Lung (tissue), 12 donors: ENCODE measurements around the gene RAB3C. TPM values are rescaled to one million over a fixed set of nuclear protein-coding genes. Genes with fewer than 3 reads are reported as not detected.

ENCODE experiments used
- ATAC-seq: fragments of 200-7000 bp; cut with Tn5 transposase; one replicate; pipeline ENCODE4 v1.9.1; 2020; ENCODE audit warnings: moderate number of reproducible peaks; ENCODE audit not compliant: insufficient read depth, low FRiP score
- DNase-seq, 3 donors: peaks; one replicate each; pipeline ENCODE4 v3.0.0-alpha.2; 2013 to 2017
- H3K27ac ChIP-seq, 2 donors: one replicate each; pipeline ENCODE4 v1.5.1; 2013; ENCODE audit warnings: mild to moderate bottlenecking in 2 of 2, moderate library complexity in 2 of 2, control low read depth in 1 of 2, inconsistent platforms in 1 of 2, low read depth in 1 of 2, low read length in 1 of 2
- H3K27me3 ChIP-seq, 3 donors: one replicate each; pipeline ENCODE4 v1.5.1; 2013; ENCODE audit warnings: low read length in 2 of 3; ENCODE audit not compliant: control insufficient read depth in 3 of 3, insufficient read depth in 3 of 3
- H3K36me3 ChIP-seq, 4 donors: one replicate each; pipeline ENCODE4 v1.5.1; 2013; ENCODE audit warnings: low read length in 4 of 4, mild to moderate bottlenecking in 1 of 4, moderate library complexity in 1 of 4; ENCODE audit not compliant: control insufficient read depth in 4 of 4, insufficient read depth in 4 of 4
- H3K4me1 ChIP-seq, 5 donors: one replicate each; pipeline ENCODE4 v1.5.1; 2013; ENCODE audit warnings: low read length in 5 of 5, mild to moderate bottlenecking in 2 of 5, moderate library complexity in 1 of 5; ENCODE audit not compliant: control insufficient read depth in 5 of 5, insufficient read depth in 5 of 5
- H3K4me3 ChIP-seq: one replicate; pipeline ENCODE4 v1.5.1; 2013; ENCODE audit warnings: mild to moderate bottlenecking, control low read depth, moderate library complexity
- H3K9ac ChIP-seq, 2 donors: one replicate each; pipeline ENCODE4 v1.5.1; 2013; ENCODE audit warnings: low read length in 2 of 2, control low read depth in 1 of 2; ENCODE audit not compliant: insufficient read depth in 1 of 2
- H3K9me3 ChIP-seq, 4 donors: one replicate each; pipeline ENCODE4 v1.5.1; 2013; ENCODE audit warnings: low read length in 3 of 4, mild to moderate bottlenecking in 1 of 4, moderate library complexity in 1 of 4; ENCODE audit not compliant: control insufficient read depth in 4 of 4, insufficient read depth in 3 of 4
- WGBS, 2 donors: extraction: QIAGEN DNeasy Blood & Tissue Kit; methylation state at CpG; one replicate each; pipeline ENCODE4 v1.1.7; 2013; 5-methylcytosine and 5-hydroxymethylcytosine counted together
- polyA plus RNA-seq, 2 donors: library from polyadenylated mRNA; stranded (reverse); fragments of 200-250 nt; gene quantifications; one replicate each; pipeline ENCODE4 v1.2.1, GENCODE V29; 2013
- total RNA-seq, 2 donors: library from RNA; depleted of rRNA in 1 of 2; stranded (reverse); fragments of >200 nt in 1 of 2; gene quantifications; one replicate each; pipeline ENCODE4 v1.2.1, GENCODE V29; 2014 to 2021
- TF ChIP-seq, protein P1 (sequence below): IDR thresholded peaks from 2 replicates; pipeline ENCODE4 v1.5.1; 2012; ENCODE audit warnings: mild to moderate bottlenecking; ENCODE audit errors: control extremely low read depth, extremely low read depth
- donor health status: control.
- donor health status: control.
- donor health status: Bipolar disorder and iron deficiency.
- donor health status: healthy.
- donor health status: DM: yes; HTN: yes; CAD: no.

The RAB3C gene
- total and polyA plus RNA-seq, 4 donors, result 0.35 to 1.1 (median 0.86) TPM

- H3K9me3 ChIP-seq, result peaks cover 0 to 2% (median 0%) of the 10 kb centered on the region in 4 donors
- H3K9ac ChIP-seq, result no peak overlapping the region
- ATAC-seq, result no peak
- no peaks in the 10 kb centered on the region for H3K27me3 ChIP-seq
- no peak for DNase-seq
- no peaks in the 10 kb centered on the region for H3K36me3 ChIP-seq
- H3K4me1 ChIP-seq, result peaks cover 0 to 3% (median 0%) of the 10 kb centered on the region in 5 donors
- H3K27ac ChIP-seq, result no peak overlapping the region
- no peak overlapping the region for H3K4me3 ChIP-seq
- TF ChIP-seq, protein P1, sequence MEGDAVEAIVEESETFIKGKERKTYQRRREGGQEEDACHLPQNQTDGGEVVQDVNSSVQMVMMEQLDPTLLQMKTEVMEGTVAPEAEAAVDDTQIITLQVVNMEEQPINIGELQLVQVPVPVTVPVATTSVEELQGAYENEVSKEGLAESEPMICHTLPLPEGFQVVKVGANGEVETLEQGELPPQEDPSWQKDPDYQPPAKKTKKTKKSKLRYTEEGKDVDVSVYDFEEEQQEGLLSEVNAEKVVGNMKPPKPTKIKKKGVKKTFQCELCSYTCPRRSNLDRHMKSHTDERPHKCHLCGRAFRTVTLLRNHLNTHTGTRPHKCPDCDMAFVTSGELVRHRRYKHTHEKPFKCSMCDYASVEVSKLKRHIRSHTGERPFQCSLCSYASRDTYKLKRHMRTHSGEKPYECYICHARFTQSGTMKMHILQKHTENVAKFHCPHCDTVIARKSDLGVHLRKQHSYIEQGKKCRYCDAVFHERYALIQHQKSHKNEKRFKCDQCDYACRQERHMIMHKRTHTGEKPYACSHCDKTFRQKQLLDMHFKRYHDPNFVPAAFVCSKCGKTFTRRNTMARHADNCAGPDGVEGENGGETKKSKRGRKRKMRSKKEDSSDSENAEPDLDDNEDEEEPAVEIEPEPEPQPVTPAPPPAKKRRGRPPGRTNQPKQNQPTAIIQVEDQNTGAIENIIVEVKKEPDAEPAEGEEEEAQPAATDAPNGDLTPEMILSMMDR, result no peak
- WGBS, 2 donors, result 46 to 72% methylated on average over 1 of the region's 1 CpG
Measured at GRCh38 chr5:58810086-58810485, 227.2 kb downstream of the RAB3C start.

GRCh38 chr5:58813855-58814254 lies 231.0 kb downstream of the RAB3C start:
- Histone ChIP-seq H3K4me3 (no peak overlapping the region), H3K27me3 (no peaks in the 10 kb centered on the region), H3K9me3 (no peaks in the 10 kb centered on the region), H3K27ac (no peak overlapping the region), H3K36me3 (no peaks in the 10 kb centered on the region), H3K4me1 (peaks cover 0 to 3% (median 0%) of the 10 kb centered on the region in 5 donors), H3K9ac (no peak overlapping the region)
- no peak for DNase-seq
- ATAC-seq, result no peak
- WGBS, 2 donors, result 95 to 96% methylated on average over 3 of the region's 3 CpGs
- TF ChIP-seq, protein P1, result no peak

- Histone ChIP-seq H3K9ac (no peak overlapping the region), H3K27ac (no peak overlapping the region), H3K27me3 (no peaks in the 10 kb centered on the region), H3K9me3 (no peaks in the 10 kb centered on the region), H3K4me1 (no peaks in the 10 kb centered on the region), H3K36me3 (no peaks in the 10 kb centered on the region), H3K4me3 (no peak overlapping the region)
- no peak for ATAC-seq
- WGBS, 2 donors, result 80 to 90% methylated on average over 4 of the region's 4 CpGs
- TF ChIP-seq, protein P1, result no peak
- DNase-seq, result no peak
Measured at GRCh38 chr5:58816181-58816731, 233.4 kb downstream of the RAB3C start.

- WGBS, 2 donors, result 89 to 97% methylated on average over 1 of the region's 1 CpG
- no peak for ATAC-seq
- no peaks in the 10 kb centered on the region for H3K9me3 ChIP-seq
Measured at GRCh38 chr5:58818465-58818864, 235.6 kb downstream of the RAB3C start.

More at GRCh38 chr5:58818465-58818864, 235.6 kb downstream of the RAB3C start:
- TF ChIP-seq, protein P1, result no peak
- Histone ChIP-seq H3K4me1 (no peaks in the 10 kb centered on the region), H3K4me3 (no peak overlapping the region), H3K9ac (no peak overlapping the region), H3K36me3 (no peaks in the 10 kb centered on the region), H3K27ac (no peak overlapping the region), H3K27me3 (no peaks in the 10 kb centered on the region)
- DNase-seq, result no peak
